HEK293 (cell line): ENCODE measurements around the gene TEX36.

Experiments
- BCL11B ChIP-seq: fragments of 450-650 bp; formaldehyde crosslinking; IDR thresholded peaks from 2 replicates; pipeline ENCODE4 v1.5.1; 2016; ENCODE audit warnings: low read depth, missing biosample characterization, missing genetic modification characterization
- HOXA7 ChIP-seq: sonication (generic); formaldehyde crosslinking; IDR thresholded peaks from 2 replicates; pipeline ENCODE4 v1.8.1; 2022; ENCODE audit warnings: missing genetic modification reagents, borderline replicate concordance
- IKZF3 ChIP-seq: fragments of 450-650 bp; IDR thresholded peaks from 2 replicates; pipeline ENCODE4 v1.5.0; 2018; ENCODE audit warnings: missing biosample characterization, mild to moderate bottlenecking, missing genetic modification characterization, moderate library complexity
- KLF1 ChIP-seq: fragments of 450-650 bp; formaldehyde crosslinking; IDR thresholded peaks from 2 replicates; pipeline ENCODE4 v1.5.1; 2016; ENCODE audit warnings: missing biosample characterization, missing genetic modification characterization
- OSR2 ChIP-seq: fragments of 450-650 bp; formaldehyde crosslinking; IDR thresholded peaks from 2 replicates; pipeline ENCODE4 v1.5.1; 2016; ENCODE audit warnings: missing biosample characterization, missing genetic modification characterization
- PRDM2 ChIP-seq: fragments of 450-650 bp; formaldehyde crosslinking; IDR thresholded peaks from 2 replicates; pipeline ENCODE4 v1.5.1; 2016; ENCODE audit warnings: missing biosample characterization, missing genetic modification characterization, borderline replicate concordance
- YY1 ChIP-seq: fragments of 450-650 bp; formaldehyde crosslinking; IDR thresholded peaks from 2 replicates; pipeline ENCODE4 v1.5.1; 2018; ENCODE audit warnings: missing biosample characterization, missing genetic modification characterization
- YY2 ChIP-seq: fragments of 450-650 bp; formaldehyde crosslinking; IDR thresholded peaks from 2 replicates; pipeline ENCODE4 v1.5.1; 2016; ENCODE audit warnings: missing biosample characterization, missing genetic modification characterization
- ZBTB11 ChIP-seq: fragments of 450-650 bp; formaldehyde crosslinking; conservative IDR thresholded peaks from 2 replicates; pipeline ENCODE4 v1.5.1; 2016; ENCODE audit warnings: low read depth, missing biosample characterization, missing genetic modification characterization
- ZBTB26 ChIP-seq: fragments of 450-650 bp; formaldehyde crosslinking; optimal IDR thresholded peaks from 2 replicates; pipeline ENCODE3; 2016; ENCODE audit warnings: missing biosample characterization, mild to moderate bottlenecking, missing genetic modification characterization
- ZEB2 ChIP-seq: fragments of 450-650 bp; formaldehyde crosslinking; IDR thresholded peaks from 2 replicates; pipeline ENCODE4 v1.5.1; 2016; ENCODE audit warnings: missing biosample characterization, missing genetic modification characterization
- ZFP37 ChIP-seq: fragments of 450-650 bp; formaldehyde crosslinking; IDR thresholded peaks from 2 replicates; pipeline ENCODE4 v1.5.1; 2016; ENCODE audit warnings: missing biosample characterization, missing genetic modification characterization
- ZNF239 ChIP-seq: fragments of 450-650 bp; formaldehyde crosslinking; IDR thresholded peaks from 2 replicates; pipeline ENCODE4 v1.5.1; 2016; ENCODE audit warnings: missing biosample characterization, missing genetic modification characterization
- ZNF24 ChIP-seq: fragments of 450-650 bp; formaldehyde crosslinking; IDR thresholded peaks from 2 replicates; pipeline ENCODE4 v1.5.1; 2016; ENCODE audit warnings: missing biosample characterization, missing genetic modification characterization
- ZNF394 ChIP-seq: fragments of 450-650 bp; formaldehyde crosslinking; IDR thresholded peaks from 2 replicates; pipeline ENCODE4 v1.5.1; 2016; ENCODE audit warnings: missing biosample characterization, missing genetic modification characterization, mild to moderate bottlenecking, moderate library complexity, borderline replicate concordance
- ZNF398 ChIP-seq: fragments of 450-650 bp; formaldehyde crosslinking; IDR thresholded peaks from 2 replicates; pipeline ENCODE4 v1.5.1; 2017; ENCODE audit warnings: missing biosample characterization, missing genetic modification characterization
- ZNF423 ChIP-seq: fragments of 450-650 bp; formaldehyde crosslinking; IDR thresholded peaks from 2 replicates; pipeline ENCODE4 v1.5.1; 2016; ENCODE audit warnings: missing biosample characterization, missing genetic modification characterization
- ZNF426 ChIP-seq: fragments of 450-650 bp; formaldehyde crosslinking; IDR thresholded peaks from 2 replicates; pipeline ENCODE4 v1.5.1; 2017; ENCODE audit warnings: missing biosample characterization, missing genetic modification characterization, mild to moderate bottlenecking, inconsistent platforms, moderate library complexity
- ZNF530 ChIP-seq: fragments of 450-650 bp; formaldehyde crosslinking; IDR thresholded peaks from 2 replicates; pipeline ENCODE4 v1.5.1; 2016; ENCODE audit warnings: low read depth, missing biosample characterization, missing genetic modification characterization
- ZNF548 ChIP-seq: fragments of 450-650 bp; formaldehyde crosslinking; IDR thresholded peaks from 2 replicates; pipeline ENCODE4 v1.5.1; 2016; ENCODE audit warnings: missing biosample characterization, missing genetic modification characterization
- ZNF561 ChIP-seq: fragments of 450-650 bp; IDR thresholded peaks from 2 replicates; pipeline ENCODE4 v1.5.1; 2018; ENCODE audit warnings: missing biosample characterization, missing genetic modification characterization, borderline replicate concordance
- ZNF626 ChIP-seq: fragments of 450-650 bp; sonication (Bioruptor Pico); formaldehyde crosslinking; IDR thresholded peaks from 2 replicates; pipeline ENCODE4 v1.5.1; 2018; ENCODE audit warnings: missing biosample characterization, missing genetic modification characterization, inconsistent platforms
- ZNF704 ChIP-seq: fragments of 450-650 bp; formaldehyde crosslinking; IDR thresholded peaks from 2 replicates; pipeline ENCODE4 v1.5.1; 2016; ENCODE audit warnings: missing biosample characterization, missing genetic modification characterization
- ZNF792 ChIP-seq: fragments of 450-650 bp; formaldehyde crosslinking; IDR thresholded peaks from 2 replicates; pipeline ENCODE4 v1.5.1; 2016; ENCODE audit warnings: missing biosample characterization, missing genetic modification characterization
- ZNF830 ChIP-seq: fragments of 450-650 bp; IDR thresholded peaks from 2 replicates; pipeline ENCODE4 v1.5.0; 2018; ENCODE audit warnings: missing biosample characterization, missing genetic modification characterization, low read depth, mild to moderate bottlenecking, moderate library complexity

Gene TEX36

GRCh38 chr10:125719173-125720001 lies 36.4 kb upstream of the TEX36 start, which contains the start of gene EDRF1 (continued):
- peak; percentile 48 for TF ChIP-seq ZBTB26 (tag by site-specific recombination)
- peak; percentile 51 for TF ChIP-seq KLF1 (tag by site-specific recombination)
- TF ChIP-seq ZBTB11 = peak; percentile 95
- TF ChIP-seq ZNF704 = no peak
- no peak for TF ChIP-seq ZNF830 (tag by site-specific recombination)
- TF ChIP-seq ZNF398 (tag by site-specific recombination) = no peak
- no peak for TF ChIP-seq OSR2 (tag by site-specific recombination)
- TF ChIP-seq ZNF561 (tag by site-specific recombination) = peak; percentile 75; the same call in 1 of the 2 replicates
- 0 out of 2 replicates have a peak, but pooled peaks have one; percentile 53 for TF ChIP-seq YY1 (tag by site-specific recombination)
- peak; percentile 8; the same call in 1 of the 2 replicates for TF ChIP-seq ZFP37 (tag by site-specific recombination)
- TF ChIP-seq PRDM2 (tag by site-specific recombination) = no peak
- TF ChIP-seq IKZF3 (tag by site-specific recombination) = peak; percentile 52; the same call in 1 of the 2 replicates
- TF ChIP-seq ZNF24 = no peak; the same call in 1 of the 2 replicates
- TF ChIP-seq ZNF394 (tag by site-specific recombination) = peak; percentile 99
- TF ChIP-seq ZNF426 = no peak
- TF ChIP-seq BCL11B (tag by site-specific recombination) = no peak
- TF ChIP-seq ZNF792 (tag by site-specific recombination) = no peak
- no peak for TF ChIP-seq ZNF530 (tag by site-specific recombination)
- no peak for TF ChIP-seq ZNF548
- no peak for TF ChIP-seq ZNF626
- peak; percentile 74; the same call in 1 of the 2 replicates for TF ChIP-seq ZNF423 (tag by site-specific recombination)
- TF ChIP-seq ZNF239 (tag by site-specific recombination) = no peak
- TF ChIP-seq YY2 (tag by site-specific recombination) = no peak
- TF ChIP-seq HOXA7 (CRISPR knock-in tag) = 0 out of 2 replicates have a peak, but pooled peaks have one; percentile 46
- no peak for TF ChIP-seq ZEB2 (tag by site-specific recombination)
